Measurements from ENCODE around the gene EVI2A. TPM values are rescaled to one million over a fixed set of nuclear protein-coding genes. Genes with fewer than 3 reads are reported as not detected.
"Not testable (repeated sequence)": the region's sequence is repeated elsewhere in the genome, so short reads cannot be mapped to it uniquely, and the experiment has no call there.

EVI2A gene
- total RNA-seq, 1 experiment from 2014 or later = not detected

DNA sequence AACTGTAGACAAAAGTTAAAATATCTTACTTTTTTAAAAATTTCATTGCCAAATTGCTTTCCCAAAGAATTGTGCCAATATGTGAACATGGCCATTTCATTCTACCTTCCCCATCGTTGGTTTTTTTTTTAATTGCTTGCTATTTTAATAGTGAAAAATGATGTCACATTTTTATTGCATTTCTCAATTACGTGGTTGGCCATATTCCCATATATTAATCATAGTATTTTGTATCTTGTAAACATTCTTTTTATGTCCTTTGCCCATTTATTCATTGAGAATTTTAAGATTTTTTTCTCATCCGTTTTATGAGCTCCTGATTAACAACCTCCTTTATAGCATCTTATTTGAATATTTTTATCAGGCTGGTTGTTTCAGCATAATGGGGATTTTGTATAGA, 31.6 kb downstream of the EVI2A start:
- DNase-seq (ENCODE audit: low read depth) = no peak
- in situ Hi-C loops (cut with HindIII; ENCODE audit: low pct_unique_long_range_greater_than_20kb, low sequenced_read_pairs) = no loop called here

DNA sequence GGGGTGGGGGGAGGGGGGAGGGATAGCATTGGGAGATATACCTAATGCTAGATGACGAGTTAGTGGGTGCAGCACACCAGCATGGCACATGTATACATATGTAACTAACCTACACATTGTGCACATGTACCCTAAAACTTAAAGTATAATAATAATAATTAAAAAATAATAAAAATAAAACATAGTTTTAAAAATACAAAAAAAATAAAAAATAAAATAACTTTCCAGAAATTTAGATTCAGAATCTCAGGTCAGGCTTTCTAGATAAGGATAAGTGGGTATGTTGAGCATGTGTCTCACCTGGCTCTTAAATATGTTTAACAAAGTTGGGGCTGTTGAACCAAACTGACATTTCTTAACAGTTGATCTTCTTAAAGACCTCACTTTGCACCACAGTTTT, 33.5 kb downstream of the EVI2A start:
- in situ Hi-C loops (cut with HindIII; ENCODE audit: low pct_unique_long_range_greater_than_20kb, low sequenced_read_pairs); DNase-seq (ENCODE audit: low read depth): not testable (repeated sequence)

DNA sequence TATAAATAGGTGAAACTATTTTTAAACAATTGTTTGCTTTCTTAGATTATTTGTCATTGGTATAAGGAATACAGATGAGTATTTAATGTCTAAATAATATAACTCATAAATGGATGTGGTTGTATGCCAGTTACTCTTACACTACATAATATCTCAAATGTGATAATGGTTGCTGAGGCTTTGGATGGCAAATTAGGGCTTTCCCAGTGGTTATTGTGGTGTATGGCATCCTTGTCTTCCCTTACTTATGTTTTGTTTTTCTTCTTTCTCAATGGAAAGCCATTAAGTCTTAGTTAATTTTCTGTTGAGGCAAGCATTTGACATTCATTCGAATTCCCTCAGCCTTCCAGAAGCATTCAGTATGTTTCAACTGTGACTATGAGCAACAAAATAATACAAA, 34.8 kb downstream of the EVI2A start:
- in situ Hi-C loops (cut with HindIII; ENCODE audit: low pct_unique_long_range_greater_than_20kb, low sequenced_read_pairs) = no loop called here
- no peak for DNase-seq (ENCODE audit: low read depth)

DNA sequence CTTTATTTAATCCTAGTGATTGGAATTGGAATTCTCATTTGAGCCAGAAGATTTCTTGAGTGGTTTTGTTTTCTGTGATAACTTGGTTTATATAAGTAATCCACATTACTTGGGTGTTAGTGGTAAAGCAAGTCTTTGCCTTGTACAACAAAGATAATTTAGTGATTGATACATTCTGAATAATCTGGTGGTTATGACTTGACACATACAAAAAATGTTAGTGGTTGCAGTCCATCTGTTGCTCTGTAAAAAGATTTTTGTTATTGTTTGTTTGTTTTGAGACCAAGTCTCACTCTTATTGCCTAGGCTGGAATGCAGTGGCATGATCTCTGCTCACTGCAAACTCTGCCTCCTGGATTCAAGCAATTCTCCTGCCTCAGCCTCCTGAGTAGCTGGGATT, 37.6 kb downstream of the EVI2A start:
- no peak for DNase-seq (ENCODE audit: low read depth)
- in situ Hi-C loops (cut with HindIII; ENCODE audit: low pct_unique_long_range_greater_than_20kb, low sequenced_read_pairs) = no loop called here

DNA sequence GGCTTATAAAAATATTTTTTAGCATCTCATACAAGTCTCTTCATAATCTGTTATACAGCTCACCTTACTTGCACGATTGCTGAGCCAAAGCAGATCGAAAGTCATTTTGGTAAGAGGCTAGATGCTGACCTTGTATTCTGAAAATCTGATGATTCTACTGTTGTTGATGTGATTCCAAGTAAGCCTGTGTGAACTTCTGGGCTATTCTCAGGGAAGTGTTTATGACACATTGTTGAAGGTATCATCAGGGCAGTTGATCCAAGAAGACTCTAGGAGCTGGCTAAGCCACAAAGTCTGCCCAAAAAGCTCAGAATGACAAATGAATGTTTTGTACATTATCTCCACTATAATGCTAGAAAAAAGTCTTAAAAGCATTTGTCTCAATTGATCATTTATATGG, 40.4 kb downstream of the EVI2A start:
- in situ Hi-C loops (cut with HindIII; ENCODE audit: low pct_unique_long_range_greater_than_20kb, low sequenced_read_pairs) = no loop called here
- DNase-seq (ENCODE audit: low read depth) = no peak

DNA sequence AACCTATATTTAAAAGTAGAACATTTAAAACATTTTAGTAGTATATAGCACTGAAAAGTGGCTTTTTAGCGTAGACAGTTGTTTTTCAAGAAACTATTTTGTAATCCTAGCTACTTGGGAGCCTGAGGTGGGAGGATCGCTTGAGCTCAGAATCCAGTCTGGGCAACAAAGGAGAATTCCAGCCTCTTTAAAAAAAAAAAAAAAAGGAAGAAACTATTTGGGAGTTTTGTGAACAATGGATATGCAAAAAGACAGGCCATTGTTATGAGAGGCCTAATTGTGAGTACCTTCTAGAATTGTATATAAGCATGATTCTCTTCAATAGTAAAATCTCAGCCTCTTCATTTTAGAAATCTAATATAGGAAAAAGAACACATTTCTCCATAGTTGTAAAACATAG, 42.0 kb downstream of the EVI2A start:
- in situ Hi-C loops (cut with HindIII; ENCODE audit: low pct_unique_long_range_greater_than_20kb, low sequenced_read_pairs) = no loop called here
- no peak for DNase-seq (ENCODE audit: low read depth)

DNA sequence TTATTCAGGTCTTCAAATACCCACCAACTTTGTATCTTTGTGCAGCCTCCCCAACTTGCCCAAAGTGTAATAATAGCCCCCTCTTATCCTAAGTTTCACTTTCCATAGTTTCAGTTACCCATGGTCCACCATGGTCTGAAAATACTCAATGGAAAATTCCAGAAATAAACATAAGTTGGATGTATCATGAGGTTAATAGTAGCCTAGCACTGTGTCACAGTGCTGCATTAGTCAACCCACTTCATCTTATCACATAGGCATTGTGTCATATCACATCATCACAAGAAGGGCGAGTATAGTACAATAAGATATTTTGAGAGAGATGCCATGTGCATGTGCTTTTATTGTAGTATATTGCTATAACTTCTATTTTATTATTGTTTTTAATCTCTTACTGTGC, 46.3 kb downstream of the EVI2A start:
- in situ Hi-C loops (cut with HindIII; ENCODE audit: low pct_unique_long_range_greater_than_20kb, low sequenced_read_pairs) = no loop called here

DNA sequence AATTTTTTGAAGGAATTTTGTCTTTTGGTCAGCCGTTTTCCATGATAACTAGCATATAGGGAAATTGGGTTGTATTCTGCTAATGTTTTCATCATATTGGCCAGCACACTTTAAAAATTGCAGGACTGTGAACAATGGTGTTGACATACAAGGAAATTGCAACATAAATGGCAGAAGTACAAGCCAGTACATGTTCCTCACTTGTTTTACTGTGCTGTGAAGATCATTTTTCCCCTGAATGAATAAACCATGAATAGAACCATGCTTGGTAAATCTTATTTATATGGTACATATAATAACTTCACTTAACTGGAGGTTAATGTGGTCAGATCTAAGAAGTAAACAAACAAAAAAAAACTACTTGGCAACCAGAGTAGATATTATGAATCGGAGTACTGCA, 47.2 kb downstream of the EVI2A start:
- DNase-seq (ENCODE audit: low read depth) = no peak

More for the DNA sequence above, 46.3 kb downstream of the EVI2A start:
- DNase-seq (ENCODE audit: low read depth) = no peak

DNA sequence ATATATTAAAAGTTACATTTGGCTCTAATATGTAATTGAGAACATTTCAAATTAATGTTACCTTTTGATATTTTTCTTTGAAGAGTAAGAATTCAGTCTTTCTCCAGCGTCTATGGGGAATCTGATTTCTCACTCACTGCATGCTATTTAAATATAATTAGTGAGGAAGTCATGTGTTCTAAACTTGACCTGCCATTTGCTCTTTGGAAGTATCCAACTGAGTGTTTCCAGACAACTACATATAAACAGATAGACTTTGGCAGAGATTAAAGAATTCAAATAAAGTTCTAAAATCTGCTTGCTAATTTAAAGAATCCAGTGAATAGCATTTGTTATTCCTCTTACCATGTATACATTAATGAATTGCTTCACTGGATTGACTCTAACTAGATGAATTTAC, 47.9 kb downstream of the EVI2A start:
- in situ Hi-C loops (cut with HindIII; ENCODE audit: low pct_unique_long_range_greater_than_20kb, low sequenced_read_pairs) = no loop called here
- no peak for DNase-seq (ENCODE audit: low read depth)

More for the DNA sequence above, 47.2 kb downstream of the EVI2A start:
- in situ Hi-C loops (cut with HindIII; ENCODE audit: low pct_unique_long_range_greater_than_20kb, low sequenced_read_pairs) = no loop called here

DNA sequence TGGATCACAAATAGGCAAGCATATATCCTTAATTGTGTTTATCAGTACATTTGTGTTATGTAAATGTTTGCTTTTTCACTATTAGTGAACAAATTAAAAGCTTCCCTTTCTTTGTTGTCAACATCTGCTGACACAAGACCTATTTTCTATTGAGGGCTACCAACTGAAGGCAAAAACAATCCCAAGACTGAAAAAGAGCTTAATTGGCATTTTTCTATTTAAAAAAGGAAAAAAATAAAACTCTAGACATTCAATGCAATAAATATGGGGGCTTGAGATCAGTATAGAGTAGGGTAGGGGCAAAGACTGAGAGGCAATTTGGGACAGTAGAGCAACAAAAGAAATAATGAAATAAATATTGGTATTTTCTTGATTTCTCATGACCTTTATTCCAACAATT, 48.6 kb downstream of the EVI2A start:
- DNase-seq (ENCODE audit: low read depth) = no peak
- in situ Hi-C loops (cut with HindIII; ENCODE audit: low pct_unique_long_range_greater_than_20kb, low sequenced_read_pairs) = no loop called here

DNA sequence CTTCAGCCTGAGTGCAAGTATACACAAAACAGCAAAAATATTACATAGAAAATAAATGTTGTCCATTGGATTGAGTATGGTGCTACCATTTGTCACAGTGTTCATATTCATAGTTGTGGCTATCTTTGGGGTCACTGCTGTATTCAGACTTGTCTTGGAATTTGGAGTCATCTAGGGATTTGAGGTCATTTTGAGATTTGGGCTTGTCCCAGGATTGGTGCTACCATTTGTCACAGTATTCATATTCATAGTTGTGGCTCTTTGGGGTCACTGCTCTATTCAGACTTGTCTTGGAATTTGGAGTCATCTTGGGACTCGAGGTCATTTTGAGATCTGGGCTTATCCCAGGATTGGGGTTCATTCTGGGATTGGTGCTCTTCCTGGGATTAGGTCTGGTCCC, 49.2 kb downstream of the EVI2A start:
- in situ Hi-C loops (cut with HindIII; ENCODE audit: low pct_unique_long_range_greater_than_20kb, low sequenced_read_pairs) = no loop called here
- no peak for DNase-seq (ENCODE audit: low read depth)

DNA sequence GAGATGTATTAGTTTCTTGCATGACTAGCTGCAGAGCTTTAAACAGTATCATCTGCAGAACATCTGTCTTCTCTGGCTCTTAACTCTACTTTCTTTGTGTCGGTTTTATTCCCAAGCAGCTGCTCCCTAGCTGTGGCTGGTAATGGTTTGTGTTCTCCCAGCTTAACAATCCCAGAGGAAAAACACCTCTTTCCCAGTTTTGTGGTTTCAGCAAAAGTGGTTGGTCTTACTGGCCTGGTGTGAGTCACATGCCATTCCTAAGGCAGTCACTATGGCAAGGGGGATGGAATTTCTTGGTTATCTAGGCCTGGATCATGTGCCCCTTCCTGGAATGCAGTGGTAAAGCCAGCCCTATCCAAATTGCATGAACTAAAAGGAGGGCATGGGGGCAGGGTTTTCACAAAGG, 51.8 kb downstream of the EVI2A start:
- DNase-seq (ENCODE audit: low read depth) = peak; percentile 94
- in situ Hi-C loops (cut with HindIII; ENCODE audit: low pct_unique_long_range_greater_than_20kb, low sequenced_read_pairs) = no loop called here

DNA sequence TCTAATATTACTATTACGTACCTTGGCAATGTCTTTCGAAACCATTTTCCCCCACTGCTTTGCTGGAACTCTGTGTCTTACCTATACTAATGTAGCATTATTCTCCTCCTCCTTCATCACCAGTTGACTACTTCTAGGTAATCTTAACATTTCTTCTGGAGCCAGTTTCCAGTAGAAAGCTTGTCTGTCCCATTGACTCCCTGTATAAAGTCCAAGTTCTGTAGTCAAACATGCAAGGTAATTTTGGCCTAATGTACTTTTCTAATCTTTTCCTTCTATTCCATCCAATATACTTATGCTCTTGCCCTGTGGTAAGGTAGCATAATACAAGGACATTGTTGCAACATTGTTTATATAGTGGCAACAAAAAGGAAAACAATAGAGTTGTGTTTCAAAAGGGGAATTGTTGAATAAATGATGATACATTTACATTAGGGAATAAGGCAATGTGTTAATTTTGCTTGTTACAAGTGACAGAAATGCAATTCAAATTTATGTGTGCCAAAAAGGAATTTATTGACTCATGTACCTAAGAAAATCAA, 52.3 kb downstream of the EVI2A start:
- DNase-seq (ENCODE audit: low read depth) = no peak
- in situ Hi-C loops (cut with HindIII; ENCODE audit: low pct_unique_long_range_greater_than_20kb, low sequenced_read_pairs) = no loop called here

Other genes with a start within 250 kb of the EVI2A start
- gene NF1, start 226.6 kb downstream of the EVI2A start, total RNA-seq (2014; rRNA removed; shearing (Covaris generic); ENCODE audit: low replicate concordance) = 12.0 and 15.5 TPM in 2 replicates
- gene OMG, start 24.4 kb downstream of the EVI2A start, total RNA-seq (2014; rRNA removed; shearing (Covaris generic); ENCODE audit: low replicate concordance) = not detected in 2 replicates
- not detected in 2 replicates for gene EVI2B, start 7.6 kb downstream of the EVI2A start, total RNA-seq (2014; rRNA removed; shearing (Covaris generic); ENCODE audit: low replicate concordance)
- gene RAB11FIP4, start 70.1 kb upstream of the EVI2A start, total RNA-seq (2014; rRNA removed; shearing (Covaris generic); ENCODE audit: low replicate concordance) = 3.6 and 6.7 TPM in 2 replicates